ENCODE data around the gene NUP214.

The NUP214 gene

DNA sequence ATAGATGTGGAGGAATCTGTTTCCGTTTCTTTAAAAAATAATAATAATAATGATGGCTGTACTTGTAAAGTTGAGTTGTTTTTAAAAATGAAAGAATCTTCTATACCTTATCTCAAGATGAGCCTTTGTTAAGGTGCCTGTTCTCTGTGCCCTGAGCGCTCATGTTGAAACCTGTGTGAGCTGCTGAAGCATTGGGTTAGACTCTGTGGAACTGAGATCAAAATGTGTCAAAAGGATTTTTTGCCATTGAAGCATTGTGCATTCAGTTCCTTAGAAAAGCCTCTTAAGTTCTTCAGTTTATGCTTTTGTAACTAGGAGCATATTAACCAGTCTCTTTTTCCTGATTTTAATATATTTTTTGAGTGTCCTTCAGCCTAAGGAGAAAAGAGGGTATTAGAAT is 67.7 kb downstream of the NUP214 start:
- Histone ChIP-seq H3K4me3 (replicated peaks; ENCODE audit: insufficient read depth, low read length) (no peak overlapping the region), H3K27me3 (ENCODE audit: insufficient read depth, poor library complexity, severe bottlenecking) (no peaks in the 10 kb centered on the region), H3K27ac (replicated peaks) (no peak overlapping the region)
- TF ChIP-seq, protein P1, sequence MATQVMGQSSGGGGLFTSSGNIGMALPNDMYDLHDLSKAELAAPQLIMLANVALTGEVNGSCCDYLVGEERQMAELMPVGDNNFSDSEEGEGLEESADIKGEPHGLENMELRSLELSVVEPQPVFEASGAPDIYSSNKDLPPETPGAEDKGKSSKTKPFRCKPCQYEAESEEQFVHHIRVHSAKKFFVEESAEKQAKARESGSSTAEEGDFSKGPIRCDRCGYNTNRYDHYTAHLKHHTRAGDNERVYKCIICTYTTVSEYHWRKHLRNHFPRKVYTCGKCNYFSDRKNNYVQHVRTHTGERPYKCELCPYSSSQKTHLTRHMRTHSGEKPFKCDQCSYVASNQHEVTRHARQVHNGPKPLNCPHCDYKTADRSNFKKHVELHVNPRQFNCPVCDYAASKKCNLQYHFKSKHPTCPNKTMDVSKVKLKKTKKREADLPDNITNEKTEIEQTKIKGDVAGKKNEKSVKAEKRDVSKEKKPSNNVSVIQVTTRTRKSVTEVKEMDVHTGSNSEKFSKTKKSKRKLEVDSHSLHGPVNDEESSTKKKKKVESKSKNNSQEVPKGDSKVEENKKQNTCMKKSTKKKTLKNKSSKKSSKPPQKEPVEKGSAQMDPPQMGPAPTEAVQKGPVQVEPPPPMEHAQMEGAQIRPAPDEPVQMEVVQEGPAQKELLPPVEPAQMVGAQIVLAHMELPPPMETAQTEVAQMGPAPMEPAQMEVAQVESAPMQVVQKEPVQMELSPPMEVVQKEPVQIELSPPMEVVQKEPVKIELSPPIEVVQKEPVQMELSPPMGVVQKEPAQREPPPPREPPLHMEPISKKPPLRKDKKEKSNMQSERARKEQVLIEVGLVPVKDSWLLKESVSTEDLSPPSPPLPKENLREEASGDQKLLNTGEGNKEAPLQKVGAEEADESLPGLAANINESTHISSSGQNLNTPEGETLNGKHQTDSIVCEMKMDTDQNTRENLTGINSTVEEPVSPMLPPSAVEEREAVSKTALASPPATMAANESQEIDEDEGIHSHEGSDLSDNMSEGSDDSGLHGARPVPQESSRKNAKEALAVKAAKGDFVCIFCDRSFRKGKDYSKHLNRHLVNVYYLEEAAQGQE (IDR thresholded peaks at IDR 0.05; ENCODE audit: insufficient replicate concordance, low read depth): no peak
- TF ChIP-seq POLR2AphosphoS5 (IDR thresholded peaks at IDR 0.05; ENCODE audit: low read depth): no peak
- TF ChIP-seq CTCF (IDR thresholded peaks at IDR 0.05; ENCODE audit: insufficient read depth, low read length): no peak
- no peak for TF ChIP-seq GABPA (IDR thresholded peaks at IDR 0.05; ENCODE audit: low read depth)
- TF ChIP-seq SPI1 (IDR thresholded peaks at IDR 0.05; ENCODE audit: borderline replicate concordance, low read depth): no peak
- DNase-seq (ENCODE audit: low read depth in 1 of 2, low spot score in 1 of 2): no peak

DNA sequence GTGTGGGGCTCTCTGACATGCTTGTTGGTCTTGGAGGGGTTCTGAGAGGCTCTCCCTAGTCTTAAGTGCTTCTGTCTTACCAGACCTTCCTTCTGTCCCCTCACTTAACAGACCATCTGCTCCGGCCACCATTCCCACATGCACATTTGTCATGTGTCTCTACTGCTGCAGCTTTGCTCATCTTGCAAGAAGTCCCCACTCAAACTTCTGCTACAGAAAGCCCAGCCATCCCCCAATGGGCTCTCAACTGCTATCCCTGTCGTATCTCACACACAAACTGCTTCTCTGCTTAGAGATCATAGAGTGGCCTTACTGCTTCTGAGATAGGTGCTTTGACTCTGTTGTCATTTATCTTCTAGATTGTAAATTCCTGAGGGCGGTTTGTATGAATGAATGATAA is 69.4 kb downstream of the NUP214 start:
- H3K27me3 ChIP-seq (ENCODE audit: insufficient read depth, poor library complexity, severe bottlenecking): no peaks in the 10 kb centered on the region
- no peak for TF ChIP-seq SPI1 (IDR thresholded peaks at IDR 0.05; ENCODE audit: borderline replicate concordance, low read depth)
- DNase-seq (ENCODE audit: low read depth in 1 of 2, low spot score in 1 of 2): no peak
- H3K4me3 ChIP-seq (replicated peaks; ENCODE audit: insufficient read depth, low read length): no peak overlapping the region
- no peak overlapping the region for H3K27ac ChIP-seq (replicated peaks)

DNA sequence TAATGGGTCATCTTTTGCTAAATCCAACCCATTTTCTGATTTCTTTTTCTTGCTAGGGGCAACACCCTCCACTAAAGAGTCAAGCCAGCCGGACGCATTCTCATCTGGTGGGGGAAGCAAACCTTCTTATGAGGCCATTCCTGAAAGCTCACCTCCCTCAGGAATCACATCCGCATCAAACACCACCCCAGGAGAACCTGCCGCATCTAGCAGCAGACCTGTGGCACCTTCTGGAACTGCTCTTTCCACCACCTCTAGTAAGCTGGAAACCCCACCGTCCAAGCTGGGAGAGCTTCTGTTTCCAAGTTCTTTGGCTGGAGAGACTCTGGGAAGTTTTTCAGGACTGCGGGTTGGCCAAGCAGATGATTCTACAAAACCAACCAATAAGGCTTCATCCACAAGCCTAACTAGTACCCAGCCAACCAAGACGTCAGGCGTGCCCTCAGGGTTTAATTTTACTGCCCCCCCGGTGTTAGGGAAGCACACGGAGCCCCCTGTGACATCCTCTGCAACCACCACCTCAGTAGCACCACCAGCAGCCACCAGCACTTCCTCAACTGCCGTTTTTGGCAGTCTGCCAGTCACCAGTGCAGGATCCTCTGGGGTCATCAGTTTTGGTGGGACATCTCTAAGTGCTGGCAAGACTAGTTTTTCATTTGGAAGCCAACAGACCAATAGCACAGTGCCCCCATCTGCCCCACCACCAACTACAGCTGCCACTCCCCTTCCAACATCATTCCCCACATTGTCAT is 72.0 kb downstream of the NUP214 start:
- H3K27ac ChIP-seq (replicated peaks): no peak overlapping the region
- no peak overlapping the region for H3K4me3 ChIP-seq (replicated peaks; ENCODE audit: insufficient read depth, low read length)
- no peaks in the 10 kb centered on the region for H3K27me3 ChIP-seq (ENCODE audit: insufficient read depth, poor library complexity, severe bottlenecking)
- TF ChIP-seq, protein P1 (IDR thresholded peaks at IDR 0.05; ENCODE audit: insufficient replicate concordance, low read depth): no peak
- TF ChIP-seq GABPA (IDR thresholded peaks at IDR 0.05; ENCODE audit: low read depth) (no peak), POLR2AphosphoS5 (IDR thresholded peaks at IDR 0.05; ENCODE audit: low read depth) (no peak), CTCF (IDR thresholded peaks at IDR 0.05; ENCODE audit: insufficient read depth, low read length) (no peak), SPI1 (IDR thresholded peaks at IDR 0.05; ENCODE audit: borderline replicate concordance, low read depth) (peak; percentile 56; the same call in 1 of the 2 replicates)
- DNase-seq (ENCODE audit: low read depth in 1 of 2, low spot score in 1 of 2): no peak

- no peak overlapping the region for H3K27ac ChIP-seq (replicated peaks)
- no peak for DNase-seq (ENCODE audit: low read depth in 1 of 2, low spot score in 1 of 2)
- no peaks in the 10 kb centered on the region for H3K27me3 ChIP-seq (ENCODE audit: insufficient read depth, poor library complexity, severe bottlenecking)
- TF ChIP-seq, protein P1 (IDR thresholded peaks at IDR 0.05; ENCODE audit: insufficient replicate concordance, low read depth): no peak
- TF ChIP-seq GABPA (IDR thresholded peaks at IDR 0.05; ENCODE audit: low read depth) (no peak), SPI1 (IDR thresholded peaks at IDR 0.05; ENCODE audit: borderline replicate concordance, low read depth) (no peak), CTCF (IDR thresholded peaks at IDR 0.05; ENCODE audit: insufficient read depth, low read length) (no peak), POLR2AphosphoS5 (IDR thresholded peaks at IDR 0.05; ENCODE audit: low read depth) (no peak)
- no peak overlapping the region for H3K4me3 ChIP-seq (replicated peaks; ENCODE audit: insufficient read depth, low read length)
These were observed 72.8 kb downstream of the NUP214 start for GRCh38 chr9:131198041-131198715.
